ENCODE data around the gene SFTPB.
A peak's percentile ranks its signal among the peaks of the same experiment; 100 is the strongest.

Gene SFTPB

DNA sequence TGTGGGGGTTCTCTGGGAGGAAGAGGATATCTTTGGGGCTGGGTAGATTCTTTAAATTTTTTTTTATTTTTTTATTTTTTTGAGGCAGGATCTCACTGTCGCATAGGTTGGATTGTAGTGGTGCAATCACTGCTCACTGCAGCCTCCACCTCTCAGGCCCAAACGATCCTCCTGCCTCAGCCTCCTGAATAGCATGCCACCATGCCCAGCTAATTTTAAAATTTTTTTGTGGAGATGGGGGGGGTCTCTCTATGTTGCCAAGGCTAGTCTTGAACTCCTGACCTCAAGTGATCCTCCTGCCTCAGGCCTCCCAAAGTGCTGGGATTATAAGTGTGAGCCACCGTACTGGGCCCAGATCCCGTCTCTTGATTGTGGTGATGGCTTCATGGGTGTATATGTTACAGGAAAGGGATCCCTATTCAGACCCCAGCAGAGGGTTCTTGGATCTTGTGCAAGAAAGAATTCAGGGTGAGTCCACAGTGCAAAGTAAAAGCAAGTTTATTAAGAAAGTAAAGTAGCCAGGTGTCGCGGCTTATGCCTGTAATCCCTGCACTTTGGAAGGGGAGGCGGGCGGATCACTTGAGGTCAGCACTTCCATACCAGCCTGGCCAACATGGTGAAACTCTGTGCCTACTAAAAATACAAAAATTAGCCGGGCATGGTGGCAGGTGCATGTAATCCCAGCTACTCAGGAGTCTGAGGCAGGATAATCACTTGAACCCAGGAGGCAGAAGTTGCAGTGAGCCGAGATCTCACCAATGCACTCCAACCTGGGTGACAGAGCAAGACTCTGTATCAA lies 54.1 kb downstream of the SFTPB start:
- DNase-seq = no peak

DNA sequence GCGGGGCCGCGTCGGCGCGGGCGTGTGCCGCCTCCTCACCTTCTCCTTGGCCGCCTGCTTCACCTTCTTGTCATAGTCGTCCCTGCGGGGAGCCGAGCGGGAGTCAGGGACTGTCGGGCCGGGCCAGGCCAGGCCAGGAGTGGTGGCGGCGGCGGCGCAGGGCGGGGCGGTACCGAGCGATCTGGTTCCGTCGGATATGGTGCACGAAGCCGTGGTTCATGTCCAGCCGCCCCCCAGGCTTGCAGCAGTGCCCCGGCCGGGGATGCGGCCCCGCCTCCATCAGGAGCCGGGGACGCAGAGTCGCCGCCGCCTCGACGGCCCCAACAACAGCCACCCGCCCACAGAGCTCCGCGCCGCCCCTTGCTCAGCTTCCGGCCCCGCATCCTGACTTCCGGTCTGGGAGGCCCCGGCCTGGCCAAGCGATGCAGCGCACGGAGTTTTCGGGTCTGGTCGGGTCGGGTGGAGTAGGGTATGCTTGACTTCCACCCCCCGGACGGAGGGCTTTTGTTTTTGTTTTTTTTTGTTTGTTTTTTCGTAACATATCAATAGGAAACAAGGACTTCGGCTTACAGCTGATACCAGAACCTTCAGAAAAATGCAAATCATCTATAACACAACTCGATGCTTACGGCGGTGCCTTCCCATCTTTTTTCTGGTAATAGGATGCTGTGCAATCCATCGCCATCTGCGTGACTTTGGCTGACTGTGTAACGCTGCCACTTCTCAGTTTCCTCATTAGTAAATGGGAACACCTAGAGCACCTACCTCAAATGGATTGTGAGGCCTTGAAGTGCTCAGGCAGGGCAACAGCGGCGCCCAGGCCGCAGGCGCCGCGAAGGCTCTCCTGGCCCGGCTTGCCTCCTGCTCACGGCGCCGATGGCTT lies 56.1 kb downstream of the SFTPB start, which contains the start of gene C2orf68:
TSS of gene C2orf68 (minus strand) at position 362 of the 883 bp plus-strand sequence. CDS start at position 280, 82 bp downstream.
- DNase-seq = peak in 55 of 56 donors; percentile 25 to 91 (median 80)

- no peak for DNase-seq
Observed at GRCh38 chr2:85611217-85611704, 56.7 kb downstream of the SFTPB start.

All from nucleus accumbens (tissue), 56 donors.